HG03565 (cell line): ENCODE results near the gene CAMSAP1.

ENCODE experiments used
- ATAC-seq: cut with Tn5 transposase; IDR thresholded peaks from one replicate; pipeline ENCODE4 v1.9.1; 2021; ENCODE audit warnings: mild to moderate bottlenecking, moderate library complexity; ENCODE audit not compliant: unreplicated experiment

Gene CAMSAP1

GRCh38 chr9:135763716-135764446, 143.5 kb downstream of the CAMSAP1 start:
- no peak for ATAC-seq

GRCh38 chr9:135762921-135763320, 144.4 kb downstream of the CAMSAP1 start:
- ATAC-seq = no peak

- ATAC-seq = no peak
Observed at GRCh38 chr9:135761845-135762168, 145.5 kb downstream of the CAMSAP1 start.

- ATAC-seq = no peak
Observed at GRCh38 chr9:135761150-135761844, 146.0 kb downstream of the CAMSAP1 start.

- ATAC-seq = no peak
Observed at GRCh38 chr9:135760465-135760864, 146.9 kb downstream of the CAMSAP1 start.

- ATAC-seq = no peak
Observed at GRCh38 chr9:135759676-135760300, 147.6 kb downstream of the CAMSAP1 start.

- no peak for ATAC-seq
Observed at GRCh38 chr9:135758870-135759269, 148.5 kb downstream of the CAMSAP1 start.
